Neural crest cell (in vitro differentiated cells): ENCODE measurements around the gene WDR5B. TPM values are rescaled to one million over a fixed set of nuclear protein-coding genes. Genes with fewer than 3 reads are reported as not detected.

Experiments
- DNase-seq: peaks from one replicate; pipeline ENCODE4 v3.0.0; 2021; ENCODE audit warnings: low read depth, mixed read lengths, low spot score
- H3K27ac Mint-ChIP-seq: one replicate; pipeline ENCODE4 v1.8.0; 2021; ENCODE audit warnings: mild to moderate bottlenecking, mixed read lengths; ENCODE audit not compliant: unreplicated experiment
- H3K27me3 Mint-ChIP-seq: 2 replicates; pipeline ENCODE4 v1.8.0; 2021; ENCODE audit warnings: low read depth, mild to moderate bottlenecking, mixed read lengths
- H3K36me3 Mint-ChIP-seq: 2 replicates; pipeline ENCODE4 v1.8.0; 2021; ENCODE audit warnings: low read depth, mild to moderate bottlenecking, mixed read lengths
- H3K4me1 Mint-ChIP-seq: 2 replicates; pipeline ENCODE4 v1.8.0; 2021; ENCODE audit warnings: mixed read lengths
- H3K4me3 Mint-ChIP-seq: one replicate; pipeline ENCODE4 v1.8.0; 2021; ENCODE audit warnings: mild to moderate bottlenecking, mixed read lengths
- H3K9me3 Mint-ChIP-seq: 2 replicates; pipeline ENCODE4 v1.8.0; 2021; ENCODE audit warnings: mixed read lengths
- total RNA-seq: library from RNA; stranded (reverse); gene quantifications from 2 replicates; pipeline ENCODE4 v1.2.1, GENCODE V29; 2021
- TF ChIP-seq, protein P1 (sequence below): fragments of 200-600 bp; sonication (generic); conservative IDR thresholded peaks from 2 replicates; pipeline ENCODE4 v1.5.0; 2021; ENCODE audit warnings: antibody characterized with exemption, mild to moderate bottlenecking

WDR5B gene
- total RNA-seq, 1 donor from 2014 or later, result 6.8 TPM

DNA sequence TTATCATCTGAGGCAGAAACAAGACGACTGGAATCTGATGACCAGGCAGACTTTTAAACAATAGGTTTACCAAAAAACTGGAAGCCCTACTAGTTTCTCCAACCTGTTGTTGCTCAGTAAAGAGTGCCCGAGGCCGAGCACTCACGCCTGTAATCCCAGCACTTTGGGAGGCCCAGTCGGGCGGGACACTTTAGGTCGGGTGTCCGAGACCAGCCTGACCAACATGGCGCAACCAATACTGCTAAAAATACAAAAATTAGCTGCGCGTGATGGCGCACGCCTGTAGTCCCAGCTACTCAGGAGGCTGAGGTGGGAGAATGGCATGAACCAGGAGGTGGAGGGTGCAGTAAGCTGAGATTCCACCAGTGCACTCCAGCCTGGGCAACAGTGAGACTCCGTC lies 1.1 kb upstream of the WDR5B start:
- Mint-ChIP-seq H3K4me1 (peaks cover 28% of the 10 kb centered on the region), H3K4me3 (peak overlapping the region; percentile 99), H3K27me3 (peaks cover 3% of the 10 kb centered on the region), H3K27ac (no peak overlapping the region), H3K36me3 (no peaks in the 10 kb centered on the region), H3K9me3 (no peaks in the 10 kb centered on the region)
- TF ChIP-seq, protein P1, sequence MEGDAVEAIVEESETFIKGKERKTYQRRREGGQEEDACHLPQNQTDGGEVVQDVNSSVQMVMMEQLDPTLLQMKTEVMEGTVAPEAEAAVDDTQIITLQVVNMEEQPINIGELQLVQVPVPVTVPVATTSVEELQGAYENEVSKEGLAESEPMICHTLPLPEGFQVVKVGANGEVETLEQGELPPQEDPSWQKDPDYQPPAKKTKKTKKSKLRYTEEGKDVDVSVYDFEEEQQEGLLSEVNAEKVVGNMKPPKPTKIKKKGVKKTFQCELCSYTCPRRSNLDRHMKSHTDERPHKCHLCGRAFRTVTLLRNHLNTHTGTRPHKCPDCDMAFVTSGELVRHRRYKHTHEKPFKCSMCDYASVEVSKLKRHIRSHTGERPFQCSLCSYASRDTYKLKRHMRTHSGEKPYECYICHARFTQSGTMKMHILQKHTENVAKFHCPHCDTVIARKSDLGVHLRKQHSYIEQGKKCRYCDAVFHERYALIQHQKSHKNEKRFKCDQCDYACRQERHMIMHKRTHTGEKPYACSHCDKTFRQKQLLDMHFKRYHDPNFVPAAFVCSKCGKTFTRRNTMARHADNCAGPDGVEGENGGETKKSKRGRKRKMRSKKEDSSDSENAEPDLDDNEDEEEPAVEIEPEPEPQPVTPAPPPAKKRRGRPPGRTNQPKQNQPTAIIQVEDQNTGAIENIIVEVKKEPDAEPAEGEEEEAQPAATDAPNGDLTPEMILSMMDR, result no peak
- DNase-seq, result no peak

DNA sequence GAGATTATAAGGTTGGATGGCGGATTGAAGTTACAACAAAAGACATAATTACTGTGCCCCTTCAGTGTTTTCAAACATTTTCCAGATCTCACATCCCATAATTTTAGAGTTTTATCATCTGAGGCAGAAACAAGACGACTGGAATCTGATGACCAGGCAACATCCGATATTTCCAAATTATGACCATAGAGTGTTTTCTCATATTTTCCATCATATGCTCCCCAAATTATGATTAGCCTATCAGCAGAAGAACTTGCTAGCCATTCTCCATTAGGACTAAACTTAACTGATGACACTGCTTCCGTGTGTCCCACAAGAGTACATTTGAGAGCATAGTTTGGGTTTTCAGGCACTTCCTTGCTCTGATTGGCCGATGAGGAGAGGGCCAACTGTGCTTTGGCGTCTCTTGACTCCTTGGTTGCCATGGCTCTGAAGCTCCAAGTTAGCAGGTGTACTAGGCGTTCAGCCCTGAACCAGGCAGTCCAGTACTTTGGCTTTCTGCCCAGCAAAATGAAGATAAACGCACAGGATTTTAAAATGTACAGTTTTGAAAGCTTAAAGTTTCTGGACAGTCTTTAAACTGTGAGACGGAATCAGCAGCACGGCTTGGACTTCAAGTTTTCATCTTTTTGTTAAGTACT lies 638 bp downstream of the WDR5B start:
- H3K9me3 Mint-ChIP-seq, result no peaks in the 10 kb centered on the region
- no peaks in the 10 kb centered on the region for H3K36me3 Mint-ChIP-seq
- peak overlapping the region; percentile 99 for H3K4me3 Mint-ChIP-seq
- peaks cover 28% of the 10 kb centered on the region for H3K4me1 Mint-ChIP-seq
- TF ChIP-seq, protein P1, result no peak
- H3K27ac Mint-ChIP-seq, result peak overlapping the region; percentile 88
- no peak for DNase-seq
- peaks cover 3% of the 10 kb centered on the region for H3K27me3 Mint-ChIP-seq

DNA sequence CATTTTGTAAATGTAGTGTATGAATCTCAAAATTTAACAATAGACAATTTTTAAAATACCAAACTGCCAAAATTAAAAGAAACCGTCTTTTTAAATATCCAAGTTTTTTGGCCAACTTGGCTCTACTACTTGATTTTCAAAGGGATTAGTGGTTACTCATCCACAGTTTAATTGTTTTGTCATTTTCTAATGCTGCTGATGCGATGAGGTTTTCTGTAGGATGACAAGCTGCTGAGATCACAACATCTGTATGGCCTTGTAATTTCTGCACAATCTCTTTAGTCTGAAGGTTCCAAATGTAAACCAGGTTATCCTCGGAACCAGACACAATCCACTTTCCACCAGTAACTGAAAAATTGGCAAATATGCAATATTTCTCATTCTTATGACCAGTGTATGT lies 1.5 kb downstream of the WDR5B start:
- H3K4me1 Mint-ChIP-seq, result peaks cover 28% of the 10 kb centered on the region
- peak overlapping the region; percentile 99 for H3K4me3 Mint-ChIP-seq
- H3K9me3 Mint-ChIP-seq, result no peaks in the 10 kb centered on the region
- TF ChIP-seq, protein P1, result no peak
- H3K27ac Mint-ChIP-seq, result no peak overlapping the region
- no peaks in the 10 kb centered on the region for H3K36me3 Mint-ChIP-seq
- H3K27me3 Mint-ChIP-seq, result peaks cover 3% of the 10 kb centered on the region
- no peak for DNase-seq

DNA sequence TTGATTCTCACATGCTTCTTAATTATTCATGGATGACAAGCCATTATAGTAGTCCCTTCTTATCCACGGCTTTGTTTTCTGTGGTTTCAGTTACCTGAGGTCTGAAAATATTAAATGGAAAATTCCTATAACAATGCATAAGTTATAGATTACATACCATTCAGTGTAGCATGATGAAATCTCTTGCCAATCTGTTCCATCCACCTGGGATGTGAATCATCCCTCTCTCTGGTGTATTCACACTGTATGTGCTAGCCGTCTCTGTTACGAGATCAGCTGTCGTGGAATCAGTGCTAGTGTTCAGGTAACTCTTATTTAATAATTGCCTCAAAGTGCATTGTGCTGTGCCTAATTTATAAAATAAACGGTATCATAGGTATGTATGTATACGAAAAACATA lies 5.2 kb downstream of the WDR5B start:
- H3K36me3 Mint-ChIP-seq, result no peaks in the 10 kb centered on the region
- H3K4me3 Mint-ChIP-seq, result no peak overlapping the region
- TF ChIP-seq, protein P1, result no peak
- H3K9me3 Mint-ChIP-seq, result no peaks in the 10 kb centered on the region
- H3K27me3 Mint-ChIP-seq, result no peaks in the 10 kb centered on the region
- no peak overlapping the region for H3K27ac Mint-ChIP-seq
- H3K4me1 Mint-ChIP-seq, result peaks cover 14% of the 10 kb centered on the region
- DNase-seq, result no peak

DNA sequence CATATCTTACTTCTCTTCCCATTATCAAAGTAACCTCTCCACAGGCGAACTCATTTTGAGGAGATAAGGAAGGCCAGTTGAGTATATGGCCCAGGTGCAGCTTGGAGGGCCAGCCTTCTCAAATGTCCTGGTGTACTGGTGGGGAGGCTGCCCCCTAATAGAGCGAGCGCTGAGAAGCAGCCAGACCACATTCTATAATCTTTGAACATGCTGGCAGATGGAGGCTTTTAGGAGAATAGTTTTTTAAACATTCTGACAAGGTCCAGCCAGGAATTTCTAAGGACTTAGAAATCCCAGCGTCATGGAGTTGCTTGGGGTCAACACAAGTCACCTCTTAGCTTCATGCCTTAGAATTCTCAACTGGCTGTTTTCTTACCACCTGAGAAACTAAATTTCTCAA lies 5.8 kb downstream of the WDR5B start:
- no peaks in the 10 kb centered on the region for H3K36me3 Mint-ChIP-seq
- H3K4me1 Mint-ChIP-seq, result peaks cover 11% of the 10 kb centered on the region
- no peak overlapping the region for H3K27ac Mint-ChIP-seq
- TF ChIP-seq, protein P1, result no peak
- no peaks in the 10 kb centered on the region for H3K27me3 Mint-ChIP-seq
- no peaks in the 10 kb centered on the region for H3K9me3 Mint-ChIP-seq
- no peak overlapping the region for H3K4me3 Mint-ChIP-seq
- no peak for DNase-seq
